Psoas muscle (tissue), 8 donors: ENCODE results near the gene ELAVL2. TPM values are rescaled to one million over a fixed set of nuclear protein-coding genes. Genes with fewer than 3 reads are reported as not detected.

Source experiments
- ATAC-seq, 4 donors: fragments of 200-7000 bp; cut with Tn5 transposase; one replicate each; pipeline ENCODE4 v1.9.1; 2020; ENCODE audit warnings: moderate library complexity in 3 of 4, mild to moderate bottlenecking in 2 of 4
- DNase-seq, 2 donors: peaks; one replicate each; pipeline ENCODE4 v3.0.0-alpha.2; 2020
- H3K27ac ChIP-seq: fragments of 200-600 bp; one replicate; pipeline ENCODE4 v1.8.0; 2022
- H3K27me3 ChIP-seq, 3 donors: fragments of 200-600 bp in 1 of 3; one replicate each; pipeline versions ENCODE4 v1.6.1 to v1.8.0; 2013 to 2022; ENCODE audit warnings: low read length in 2 of 3, mild to moderate bottlenecking in 2 of 3, moderate library complexity in 1 of 3; ENCODE audit not compliant: insufficient read depth in 3 of 3
- H3K36me3 ChIP-seq, 2 donors: fragments of 200-600 bp in 1 of 2; one replicate each; pipeline versions ENCODE4 v1.6.1 to v1.8.0; 2013 to 2022; ENCODE audit warnings: low read depth in 1 of 2, mild to moderate bottlenecking in 1 of 2, moderate library complexity in 1 of 2; ENCODE audit not compliant: insufficient read depth in 1 of 2
- H3K4me1 ChIP-seq: fragments of 200-600 bp; one replicate; pipeline ENCODE4 v1.8.0; 2022
- H3K4me3 ChIP-seq: fragments of 200-600 bp; one replicate; pipeline ENCODE4 v1.8.0; 2022; ENCODE audit warnings: mild to moderate bottlenecking
- H3K9me3 ChIP-seq: fragments of 200-600 bp; one replicate; pipeline ENCODE4 v1.8.0; 2022
- CTCF ChIP-seq: fragments of 200-600 bp; IDR thresholded peaks from one replicate; pipeline ENCODE4 v1.8.0; 2022; ENCODE audit warnings: antibody characterized with exemption
- WGBS, 3 donors: extraction: QIAGEN DNeasy Blood & Tissue Kit; methylation state at CpG; one replicate each; pipeline versions ENCODE4 v1.1.6 to v1.1.7; 2013; 5-methylcytosine and 5-hydroxymethylcytosine counted together
- intact Hi-C, 2 donors: fragments of 100-400 bp; cut with DNase I; formaldehyde crosslinking; loops; one replicate each; pipeline versions ENCODE4 v1.11.0 to v1.14.2; 2022
- polyA plus RNA-seq, 3 donors: library from polyadenylated mRNA; stranded (reverse); fragments of 200-250 nt; gene quantifications; one replicate each; pipeline ENCODE4 v1.2.3, GENCODE V29; 2013
- total RNA-seq, 4 donors: library from RNA; stranded (reverse); fragmentation: NEBNext Ultra II Directional in 2 of 4; extraction: Animal tissue kit (Norgen Biotek cat#: 25700) in 2 of 4; gene quantifications; one replicate each; pipeline versions ENCODE4 v1.2.1 to v1.2.4, GENCODE V29; 2021 to 2023
- donor health status: healthy with polysubstance abuse.
- donor health status: DM: no; HTN: no; CAD: no; lungs with moderate emphysema.
- donor health status: Bipolar disorder and iron deficiency.
- donor health status: healthy.
- donor health status: DM: yes; HTN: yes; CAD: no.
- donor health status: DM: no; HTN: no; CAD: no.
- donor health status: DM: no; HTN: no; CAD: no.
- donor health status: DM: yes; HTN: yes; CAD: no.

The ELAVL2 gene
- total and polyA plus RNA-seq, 7 donors: 0.03 to 0.32 (median 0.04) TPM; not detected in 4

GRCh38 chr9:23686257-23686656 is 139.8 kb downstream of the ELAVL2 start:
- 50 to 68% (median 57%) methylated on average over 4 of the region's 4 CpGs for WGBS, 3 donors
- ATAC-seq (no peak), DNase-seq (no peak)
- no peak overlapping the region for H3K27ac ChIP-seq
- H3K9me3 ChIP-seq: no peaks in the 10 kb centered on the region
- intact Hi-C loops: no loop called here
- H3K4me1 ChIP-seq: no peaks in the 10 kb centered on the region
- no peaks in the 10 kb centered on the region for H3K27me3 ChIP-seq
- H3K4me3 ChIP-seq: no peak overlapping the region
- no peaks in the 10 kb centered on the region for H3K36me3 ChIP-seq
- TF ChIP-seq CTCF: no peak

DNA sequence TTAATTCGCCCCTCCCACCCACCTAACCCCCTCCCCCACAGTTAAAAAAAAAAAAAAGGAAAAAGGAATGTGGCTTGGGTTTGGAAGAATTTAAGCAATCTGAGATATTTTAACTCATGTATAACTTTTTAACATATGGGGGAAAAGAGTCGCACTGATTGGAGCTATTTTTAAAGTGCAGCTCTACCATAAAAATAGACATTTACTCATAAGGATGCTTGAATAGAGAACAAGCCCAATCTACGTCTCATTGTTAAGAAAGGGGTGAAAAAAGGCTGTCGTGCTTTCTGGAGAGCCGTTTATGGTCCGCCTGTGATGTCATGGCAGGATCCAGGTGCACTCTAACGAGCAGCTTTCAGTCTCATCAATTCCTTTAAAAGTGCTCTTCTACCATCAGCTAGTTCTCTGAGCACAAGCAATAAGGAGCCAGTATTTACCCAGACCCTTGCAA is 142.4 kb downstream of the ELAVL2 start:
- H3K9me3 ChIP-seq: no peaks in the 10 kb centered on the region
- H3K27ac ChIP-seq: no peak overlapping the region
- no peaks in the 10 kb centered on the region for H3K27me3 ChIP-seq
- intact Hi-C loops: no loop called here
- H3K36me3 ChIP-seq: no peaks in the 10 kb centered on the region
- ATAC-seq (no peak), DNase-seq (no peak)
- 20 to 29% (median 27%) methylated on average over 7 of the region's 7 CpGs for WGBS, 3 donors
- no peak for TF ChIP-seq CTCF
- no peaks in the 10 kb centered on the region for H3K4me1 ChIP-seq
- no peak overlapping the region for H3K4me3 ChIP-seq

GRCh38 chr9:23682891-23683431 is 143.1 kb downstream of the ELAVL2 start:
- no peak overlapping the region for H3K4me3 ChIP-seq
- H3K27ac ChIP-seq: no peak overlapping the region
- WGBS, 3 donors: 14 to 18% (median 16%) methylated on average over 3 of the region's 3 CpGs
- H3K27me3 ChIP-seq: no peaks in the 10 kb centered on the region
- no peaks in the 10 kb centered on the region for H3K36me3 ChIP-seq
- no peaks in the 10 kb centered on the region for H3K4me1 ChIP-seq
- no peaks in the 10 kb centered on the region for H3K9me3 ChIP-seq
- intact Hi-C loops: no loop called here
- DNase-seq (no peak), ATAC-seq (no peak)
- TF ChIP-seq CTCF: no peak

GRCh38 chr9:23682352-23682751 is 143.7 kb downstream of the ELAVL2 start:
- Histone ChIP-seq H3K27ac (no peak overlapping the region), H3K4me3 (no peak overlapping the region), H3K9me3 (no peaks in the 10 kb centered on the region), H3K27me3 (no peaks in the 10 kb centered on the region), H3K36me3 (no peaks in the 10 kb centered on the region), H3K4me1 (no peaks in the 10 kb centered on the region)
- no peak for DNase-seq
- ATAC-seq: no peak
- no peak for TF ChIP-seq CTCF
- 50 to 58% (median 52%) methylated on average over 9 of the region's 9 CpGs for WGBS, 3 donors
- intact Hi-C loops: no loop called here

DNA sequence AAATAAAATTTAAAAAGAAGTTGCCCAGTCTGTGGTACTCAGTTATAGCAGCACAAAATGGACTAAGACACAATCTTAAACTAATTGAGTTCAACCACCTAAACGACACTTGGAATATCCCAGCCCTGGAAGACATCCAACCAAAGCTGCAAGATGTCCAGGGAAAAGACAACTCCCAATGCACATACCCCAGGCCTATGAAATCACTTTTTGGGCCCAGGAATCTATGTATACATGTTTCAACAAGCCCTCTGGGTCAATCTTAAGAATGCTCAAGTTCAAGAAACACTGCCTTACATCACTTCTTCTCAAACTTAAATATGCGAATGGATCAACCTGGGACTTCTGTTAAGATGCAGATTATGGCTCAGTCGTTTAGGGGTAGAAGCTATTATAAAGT is 148.6 kb downstream of the ELAVL2 start:
- intact Hi-C loops: no loop called here
- H3K36me3 ChIP-seq: no peaks in the 10 kb centered on the region
- WGBS, 3 donors: 61 to 66% (median 65%) methylated on average over 3 of the region's 3 CpGs
- no peaks in the 10 kb centered on the region for H3K4me1 ChIP-seq
- H3K27me3 ChIP-seq: no peaks in the 10 kb centered on the region
- DNase-seq (no peak), ATAC-seq (no peak)
- H3K4me3 ChIP-seq: no peak overlapping the region
- no peak overlapping the region for H3K27ac ChIP-seq
- TF ChIP-seq CTCF: no peak
- H3K9me3 ChIP-seq: no peaks in the 10 kb centered on the region
